Activated T-cell treated with anti-CD3 and anti-CD28 coated beads, Interleukin-2, amount 50 U/mL, for 24 hours (primary cell): ENCODE results near the gene FN3K.

Experiments used
- DNase-seq: peaks from one replicate; pipeline ENCODE4 v3.0.0-alpha.2; 2020
- H3K27ac Mint-ChIP-seq: 2 replicates; pipeline ENCODE4 v1.8.0; 2020; ENCODE audit warnings: mild to moderate bottlenecking, mixed read lengths
- H3K27me3 Mint-ChIP-seq: 2 replicates; pipeline ENCODE4 v1.8.0; 2020; ENCODE audit warnings: mixed read lengths
- H3K36me3 Mint-ChIP-seq: 2 replicates; pipeline ENCODE4 v1.8.0; 2020; ENCODE audit warnings: low read depth, mixed read lengths
- H3K4me1 Mint-ChIP-seq: 2 replicates; pipeline ENCODE4 v1.8.0; 2020; ENCODE audit warnings: low read depth, mixed read lengths
- H3K4me3 Mint-ChIP-seq: 2 replicates; pipeline ENCODE4 v1.8.0; 2020; ENCODE audit warnings: mild to moderate bottlenecking, moderate library complexity, mixed read lengths
- H3K9me3 Mint-ChIP-seq: 2 replicates; pipeline ENCODE4 v1.8.0; 2020; ENCODE audit warnings: mixed read lengths

Gene FN3K

DNA sequence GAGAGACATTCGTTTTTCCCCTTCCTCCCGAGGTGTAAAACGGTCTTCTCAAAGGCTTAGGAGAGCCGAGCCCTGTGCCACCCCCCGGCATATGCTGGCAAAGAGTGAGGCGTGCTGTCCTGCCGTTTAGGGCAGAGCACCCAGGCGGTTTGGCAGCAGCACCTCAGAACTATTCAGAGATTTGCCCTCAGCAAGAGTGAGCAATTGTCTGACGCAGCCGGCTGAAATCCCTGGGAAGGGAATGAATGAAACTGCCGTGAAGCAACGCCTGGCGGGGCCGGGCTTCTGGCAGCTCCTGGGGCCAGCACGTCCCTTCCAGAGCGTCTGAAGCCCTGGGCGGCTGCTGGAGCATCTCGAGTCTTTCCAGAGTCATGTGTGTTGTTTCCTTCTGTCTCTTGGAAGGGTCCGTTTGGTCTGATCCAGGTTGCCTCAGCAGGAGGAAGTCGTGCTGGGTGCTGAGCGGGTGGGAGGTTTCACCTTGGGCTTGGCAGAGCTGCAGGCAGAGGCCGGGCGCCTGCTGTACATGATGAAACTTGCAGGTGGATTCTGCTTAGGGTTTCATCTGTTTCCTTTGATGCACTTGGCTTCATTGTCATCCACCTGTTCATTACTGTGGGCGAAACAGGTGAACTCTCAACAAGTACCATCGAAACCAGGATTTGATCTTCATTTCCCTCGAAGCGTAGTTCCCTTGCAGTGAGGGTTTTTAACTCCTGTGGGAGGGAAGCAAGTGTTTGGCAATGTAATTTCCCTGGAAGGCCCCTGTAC lies 51.9 kb downstream of the FN3K start:
- H3K4me3 Mint-ChIP-seq, result no peak overlapping the region
- H3K4me1 Mint-ChIP-seq, result peaks cover 5% of the 10 kb centered on the region
- peaks cover 63% of the 10 kb centered on the region for H3K36me3 Mint-ChIP-seq
- no peak overlapping the region for H3K27ac Mint-ChIP-seq
- H3K9me3 Mint-ChIP-seq, result no peaks in the 10 kb centered on the region
- DNase-seq, result no peak
- no peaks in the 10 kb centered on the region for H3K27me3 Mint-ChIP-seq

DNA sequence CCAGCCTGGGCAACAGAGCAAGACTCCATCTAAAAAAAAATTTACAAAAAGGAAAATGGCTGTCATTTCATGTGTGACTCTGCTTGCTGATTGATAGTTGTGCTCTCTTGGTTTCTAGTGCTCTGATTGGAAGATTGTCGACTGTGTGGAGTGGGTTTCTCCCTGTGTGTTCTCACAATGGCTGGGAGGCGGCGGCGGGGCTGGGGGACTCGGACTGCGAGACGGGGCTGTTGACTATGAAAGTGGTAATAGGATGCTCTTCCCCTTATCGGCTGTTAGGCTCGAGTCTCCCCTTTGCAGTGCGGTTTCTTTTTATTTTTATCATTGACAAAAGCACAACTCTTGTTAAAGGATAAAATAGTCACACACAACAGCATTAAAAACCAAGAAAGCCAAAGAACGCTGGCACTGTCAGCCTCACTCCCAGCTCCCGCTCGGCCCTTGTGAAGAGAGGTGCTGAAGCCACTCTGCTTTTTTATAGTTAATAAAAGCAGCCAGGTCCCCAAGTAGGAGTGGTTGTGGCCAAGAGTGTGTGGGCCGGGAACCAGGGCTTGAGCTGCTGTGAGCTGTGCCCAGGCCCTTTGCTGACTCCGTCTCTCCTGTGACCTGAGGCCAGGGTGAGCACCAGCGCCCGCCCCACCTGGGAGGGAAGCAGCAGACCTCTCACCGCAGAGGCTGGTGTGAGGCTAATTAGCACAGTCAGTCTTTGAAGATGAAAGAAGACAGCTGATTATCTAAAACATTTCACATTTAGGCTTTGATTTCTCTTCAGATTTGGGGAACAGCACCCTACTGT lies 53.0 kb downstream of the FN3K start:
- DNase-seq, result no peak
- Mint-ChIP-seq H3K36me3 (peaks cover 59% of the 10 kb centered on the region), H3K4me1 (no peaks in the 10 kb centered on the region), H3K27me3 (no peaks in the 10 kb centered on the region), H3K4me3 (no peak overlapping the region), H3K27ac (no peak overlapping the region), H3K9me3 (no peaks in the 10 kb centered on the region)

DNA sequence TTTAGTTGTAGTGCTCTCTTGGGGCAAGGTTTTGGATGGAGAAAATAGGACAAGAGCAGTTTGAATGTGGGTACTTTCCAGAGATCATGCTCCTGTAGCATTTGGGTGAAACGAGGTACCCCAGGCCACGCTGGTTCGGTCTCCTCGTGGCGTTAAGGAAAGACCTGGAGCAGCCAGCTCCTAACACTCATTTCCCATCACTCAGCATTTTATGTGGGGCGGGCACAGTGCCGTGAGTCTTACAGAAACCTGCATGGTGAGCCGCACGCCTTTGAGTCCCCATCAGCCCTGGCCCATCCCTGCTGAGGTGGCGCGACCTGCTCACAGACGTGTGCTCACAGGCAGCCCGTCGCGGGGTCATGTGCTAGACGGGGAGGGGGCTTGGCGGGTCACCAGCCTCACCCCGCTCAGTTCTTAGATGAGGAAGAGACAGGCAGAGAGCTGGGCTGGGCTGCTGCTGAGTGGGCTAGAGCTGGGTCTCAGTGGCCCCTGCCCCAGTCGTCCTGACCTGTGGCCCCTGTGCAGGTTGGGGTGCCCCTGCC lies 53.7 kb downstream of the FN3K start:
- Mint-ChIP-seq H3K36me3 (peaks cover 55% of the 10 kb centered on the region), H3K27ac (no peak overlapping the region), H3K27me3 (no peaks in the 10 kb centered on the region), H3K9me3 (no peaks in the 10 kb centered on the region), H3K4me1 (no peaks in the 10 kb centered on the region), H3K4me3 (no peak overlapping the region)
- DNase-seq, result no peak

DNA sequence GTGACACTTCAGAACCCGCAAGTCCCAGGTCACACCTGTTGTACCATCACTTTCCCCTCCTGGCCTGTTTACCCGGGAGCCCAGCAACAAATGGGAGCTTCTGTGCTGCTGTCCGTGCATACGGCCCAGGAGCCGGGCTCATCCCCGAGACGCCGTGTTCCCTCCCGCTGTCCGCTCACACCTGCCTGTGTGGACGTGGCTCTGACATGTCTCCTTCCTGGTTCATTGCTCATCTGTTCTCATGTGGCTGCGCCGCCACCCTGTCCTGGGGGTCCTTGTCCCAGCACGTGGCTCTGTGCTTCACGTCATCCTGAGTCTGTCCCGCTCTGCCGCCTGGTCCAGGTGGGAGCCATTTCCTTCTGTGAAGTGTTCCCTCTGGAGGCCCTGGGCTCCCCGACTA lies 54.4 kb downstream of the FN3K start:
- no peak overlapping the region for H3K4me3 Mint-ChIP-seq
- H3K27ac Mint-ChIP-seq, result no peak overlapping the region
- DNase-seq, result no peak
- H3K36me3 Mint-ChIP-seq, result peaks cover 53% of the 10 kb centered on the region
- H3K27me3 Mint-ChIP-seq, result no peaks in the 10 kb centered on the region
- H3K9me3 Mint-ChIP-seq, result no peaks in the 10 kb centered on the region
- no peaks in the 10 kb centered on the region for H3K4me1 Mint-ChIP-seq

DNA sequence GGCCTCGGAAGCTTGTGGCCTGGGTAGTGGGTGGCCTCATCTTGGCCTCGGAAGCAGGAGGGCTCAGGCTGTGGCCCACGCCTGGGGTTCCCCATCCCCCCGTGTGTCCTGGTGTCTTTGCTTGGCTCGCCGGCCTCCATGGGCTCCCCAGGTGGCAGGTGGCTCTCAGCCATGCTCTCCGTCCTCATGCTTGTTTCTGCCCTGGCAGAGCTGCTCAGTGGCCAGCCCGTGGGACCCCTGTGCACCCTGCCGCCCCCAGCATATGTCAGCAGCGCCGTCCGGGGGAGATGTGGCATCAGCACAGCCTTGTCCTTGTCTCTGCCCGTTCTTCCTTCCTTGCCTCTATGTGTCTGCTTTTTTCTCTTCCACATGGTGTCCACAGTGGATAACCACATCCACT lies 55.0 kb downstream of the FN3K start:
- Mint-ChIP-seq H3K4me3 (no peak overlapping the region), H3K9me3 (no peaks in the 10 kb centered on the region), H3K27me3 (no peaks in the 10 kb centered on the region), H3K4me1 (no peaks in the 10 kb centered on the region), H3K36me3 (peaks cover 56% of the 10 kb centered on the region), H3K27ac (no peak overlapping the region)
- no peak for DNase-seq

DNA sequence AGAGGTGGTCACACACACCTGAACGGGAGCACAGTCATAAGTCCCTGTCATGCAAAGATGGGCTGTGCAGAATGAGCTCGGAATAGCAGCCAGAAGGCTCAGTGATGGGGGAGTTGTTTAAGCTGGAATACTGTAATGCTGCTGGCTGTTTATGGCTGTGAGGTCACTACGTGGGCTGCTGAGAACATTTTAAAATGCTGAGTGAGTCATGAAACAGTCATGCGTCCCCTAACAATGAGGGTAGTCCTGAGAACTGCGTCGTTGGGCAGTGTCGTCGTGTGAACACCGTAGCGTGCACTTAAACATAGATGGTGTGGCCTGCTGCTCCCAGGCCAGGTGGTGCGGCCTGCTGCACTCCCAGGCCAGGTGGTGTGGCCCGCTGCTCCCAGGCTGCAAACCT lies 56.1 kb downstream of the FN3K start:
- Mint-ChIP-seq H3K4me3 (no peak overlapping the region), H3K9me3 (no peaks in the 10 kb centered on the region), H3K4me1 (no peaks in the 10 kb centered on the region), H3K36me3 (peaks cover 57% of the 10 kb centered on the region), H3K27ac (no peak overlapping the region), H3K27me3 (no peaks in the 10 kb centered on the region)
- no peak for DNase-seq

DNA sequence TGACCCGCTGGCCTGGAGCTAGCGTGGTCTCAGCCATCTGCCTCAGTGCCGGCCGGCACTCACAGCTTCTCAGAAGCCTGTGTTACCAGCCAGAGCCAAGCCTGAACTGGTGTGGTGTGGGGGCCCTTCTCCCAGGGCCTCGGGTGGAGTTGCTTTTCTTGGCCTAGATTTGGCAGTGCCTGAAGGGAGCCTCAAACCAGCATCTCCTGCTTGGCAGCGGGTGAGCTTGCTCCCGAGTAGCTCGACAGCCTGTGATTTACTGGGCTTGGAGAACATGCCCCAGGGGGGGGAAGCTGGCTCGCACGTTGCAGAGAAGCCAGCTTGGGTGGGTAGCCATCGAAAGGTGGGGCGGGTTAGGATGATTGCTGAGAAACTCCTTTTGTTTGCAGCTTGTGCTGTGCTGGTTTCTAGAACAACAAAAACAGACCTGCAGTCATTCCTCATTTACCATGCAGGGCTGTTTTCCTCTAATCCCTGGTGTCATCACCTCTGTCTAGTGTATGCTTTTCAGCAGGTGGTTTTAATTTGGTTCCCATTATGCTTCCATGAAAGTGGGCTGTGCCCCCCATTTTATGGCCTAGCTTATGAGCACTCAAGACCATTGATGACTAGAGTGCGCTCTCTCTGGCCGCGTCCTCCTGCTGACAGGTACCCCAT lies 58.7 kb downstream of the FN3K start:
- Mint-ChIP-seq H3K27me3 (no peaks in the 10 kb centered on the region), H3K9me3 (no peaks in the 10 kb centered on the region), H3K27ac (no peak overlapping the region), H3K4me3 (no peak overlapping the region), H3K4me1 (no peaks in the 10 kb centered on the region), H3K36me3 (peaks cover 59% of the 10 kb centered on the region)
- DNase-seq, result no peak

DNA sequence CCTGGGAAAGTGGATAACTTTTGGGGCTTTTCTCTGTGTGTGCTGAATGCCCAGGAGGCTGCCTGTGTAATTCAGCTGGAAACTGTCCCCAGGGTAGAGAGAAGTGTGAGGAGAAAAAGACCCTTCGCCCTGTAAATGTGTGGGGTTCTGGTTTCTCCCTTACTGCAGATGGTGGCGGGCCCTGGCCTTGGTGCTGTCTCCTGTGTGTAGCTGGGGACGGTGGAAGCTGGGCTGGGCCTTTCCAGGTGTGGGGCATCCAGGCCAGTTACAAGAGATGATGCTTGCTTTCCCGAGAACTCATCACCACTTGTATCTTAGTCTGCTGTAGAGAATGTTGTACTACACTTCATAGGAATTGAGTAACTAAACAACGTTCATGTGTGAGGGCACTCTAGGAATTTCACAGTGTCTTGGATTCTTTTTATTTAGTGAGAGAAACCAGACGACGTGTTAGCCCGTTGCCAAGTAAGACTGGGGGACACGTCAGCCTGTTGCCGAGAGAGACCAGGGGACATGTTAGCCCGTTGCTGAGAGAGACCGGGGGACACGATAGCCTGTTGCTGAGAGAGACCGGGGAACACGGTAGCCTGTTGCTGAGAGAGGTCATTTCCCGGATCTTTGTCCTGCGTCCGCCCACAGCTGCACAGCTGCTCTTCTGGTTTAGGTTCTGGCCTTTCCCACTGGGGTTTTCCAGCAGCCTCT lies 59.5 kb downstream of the FN3K start:
- Mint-ChIP-seq H3K36me3 (peaks cover 60% of the 10 kb centered on the region), H3K4me1 (no peaks in the 10 kb centered on the region), H3K9me3 (no peaks in the 10 kb centered on the region), H3K27ac (no peak overlapping the region), H3K4me3 (no peak overlapping the region), H3K27me3 (no peaks in the 10 kb centered on the region)
- no peak for DNase-seq

DNA sequence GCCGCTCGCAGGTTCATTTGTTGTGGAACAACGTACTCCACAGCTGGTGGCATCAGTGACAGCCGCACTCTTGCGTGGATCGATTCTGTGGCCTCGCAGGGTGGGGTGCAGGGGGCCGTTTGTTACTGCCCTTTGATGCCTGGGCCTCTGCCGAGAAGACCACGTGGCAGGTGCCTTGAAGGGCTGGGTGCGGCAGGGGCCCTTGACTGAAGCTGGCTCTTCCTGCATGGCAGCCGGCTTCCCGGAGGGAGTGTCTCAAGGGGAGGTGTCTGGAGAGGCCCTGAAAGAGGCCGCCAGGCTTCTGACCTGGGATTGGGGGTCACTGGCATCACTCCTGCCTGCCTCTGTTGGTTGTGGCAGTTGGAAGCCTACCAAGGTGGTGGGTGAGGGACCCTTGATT lies 60.2 kb downstream of the FN3K start:
- H3K36me3 Mint-ChIP-seq, result peaks cover 62% of the 10 kb centered on the region
- no peaks in the 10 kb centered on the region for H3K4me1 Mint-ChIP-seq
- H3K4me3 Mint-ChIP-seq, result no peak overlapping the region
- no peak overlapping the region for H3K27ac Mint-ChIP-seq
- no peak for DNase-seq
- H3K27me3 Mint-ChIP-seq, result no peaks in the 10 kb centered on the region
- H3K9me3 Mint-ChIP-seq, result no peaks in the 10 kb centered on the region

DNA sequence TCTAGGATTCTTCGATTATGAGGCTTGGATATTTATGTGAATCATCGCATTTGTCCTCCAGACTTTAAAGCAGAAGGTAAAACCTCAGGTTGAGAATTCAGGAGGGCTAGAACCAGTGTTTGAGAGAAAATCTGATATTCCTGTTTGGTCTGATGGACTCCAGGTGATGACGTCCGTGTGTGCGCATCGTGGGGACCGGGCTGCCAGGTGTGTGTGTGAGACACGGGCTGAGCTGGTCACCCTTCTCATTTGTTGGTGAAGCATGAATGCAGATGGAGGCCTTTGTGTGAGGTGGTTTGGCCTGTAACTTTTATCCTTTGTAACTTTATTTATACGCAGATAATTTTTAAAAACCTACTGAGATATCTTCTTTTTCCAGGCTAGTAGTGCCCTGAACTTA lies 61.6 kb downstream of the FN3K start:
- Mint-ChIP-seq H3K27ac (no peak overlapping the region), H3K9me3 (peaks cover 4% of the 10 kb centered on the region), H3K36me3 (peaks cover 64% of the 10 kb centered on the region)

DNA sequence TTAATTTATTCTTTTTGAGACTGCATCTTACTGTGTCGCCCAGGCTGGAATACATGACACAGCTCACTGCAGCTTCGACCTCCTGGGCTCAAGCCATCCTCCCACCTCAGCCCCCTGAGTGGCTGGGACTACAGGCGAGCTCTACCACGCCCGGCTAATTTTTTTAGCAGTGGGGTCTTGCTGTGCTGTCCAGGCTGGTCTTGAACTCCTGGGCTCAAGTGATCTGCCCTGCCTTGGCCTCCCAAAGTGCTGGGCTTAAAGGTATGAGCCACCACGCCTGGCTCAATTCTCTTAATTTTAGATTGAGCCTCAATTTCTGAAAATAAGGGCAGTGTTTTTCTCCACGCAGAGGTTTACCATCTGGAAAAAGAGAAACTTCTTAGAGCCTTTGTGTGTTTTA lies 63.3 kb downstream of the FN3K start:
- Mint-ChIP-seq H3K9me3 (peaks cover 4% of the 10 kb centered on the region), H3K36me3 (peaks cover 61% of the 10 kb centered on the region), H3K27ac (no peak overlapping the region), H3K27me3 (no peaks in the 10 kb centered on the region), H3K4me3 (no peak overlapping the region), H3K4me1 (peaks cover 7% of the 10 kb centered on the region)
- DNase-seq, result no peak

More for the DNA sequence above, 61.6 kb downstream of the FN3K start:
- H3K27me3 Mint-ChIP-seq, result no peaks in the 10 kb centered on the region
- H3K4me1 Mint-ChIP-seq, result peaks cover 4% of the 10 kb centered on the region
- no peak for DNase-seq
- H3K4me3 Mint-ChIP-seq, result no peak overlapping the region

DNA sequence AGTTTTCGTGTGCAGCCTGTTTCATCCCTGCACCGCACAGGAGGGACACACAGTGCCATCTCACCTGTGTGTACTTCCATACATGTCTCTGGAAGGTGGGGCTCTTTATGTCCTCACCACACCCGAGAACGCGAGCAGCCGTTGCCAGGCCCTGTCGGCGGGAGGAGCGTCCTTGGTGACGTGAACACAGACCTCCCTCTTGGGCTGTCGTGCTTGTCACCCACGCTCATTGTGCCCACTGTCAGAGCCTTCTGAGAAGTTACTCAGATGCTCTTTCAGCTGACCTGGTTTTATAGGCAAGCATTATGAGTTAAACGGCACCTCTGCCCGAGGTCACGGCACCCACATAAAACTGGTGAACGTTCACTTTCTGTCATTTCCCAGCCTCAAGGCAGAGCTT lies 64.2 kb downstream of the FN3K start:
- no peak for DNase-seq
- H3K27ac Mint-ChIP-seq, result peak overlapping the region; percentile 7
- H3K4me3 Mint-ChIP-seq, result no peak overlapping the region
- no peaks in the 10 kb centered on the region for H3K27me3 Mint-ChIP-seq
- peaks cover 7% of the 10 kb centered on the region for H3K4me1 Mint-ChIP-seq
- peaks cover 4% of the 10 kb centered on the region for H3K9me3 Mint-ChIP-seq
- H3K36me3 Mint-ChIP-seq, result peaks cover 57% of the 10 kb centered on the region
